ENCODE results near the gene DNAJA4. TPM values are rescaled to one million over a fixed set of nuclear protein-coding genes. Genes with fewer than 3 reads are reported as not detected.

The DNAJA4 gene
- polyA plus RNA-seq, 1 donor from 2014 or later: 0.66 TPM

DNA sequence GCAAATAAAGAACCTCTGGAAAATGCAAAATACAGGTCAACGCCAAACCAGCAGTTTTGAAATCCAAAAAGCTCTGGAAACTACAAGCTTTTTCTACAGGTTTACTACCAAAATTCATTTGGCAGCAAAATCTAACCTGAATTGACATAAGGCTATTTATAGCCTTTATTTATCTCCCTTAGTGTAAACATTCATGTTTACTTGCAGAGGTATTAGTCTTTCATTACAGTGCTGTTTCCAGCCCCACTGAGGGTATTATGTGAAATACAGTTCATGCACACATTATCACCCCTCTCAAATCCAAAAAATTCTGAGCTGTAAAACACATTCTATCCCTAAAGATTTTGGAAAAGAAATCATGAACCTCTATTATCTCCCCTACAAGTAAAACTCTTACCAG lies 27.9 kb downstream of the DNAJA4 start:
- no peaks in the 10 kb centered on the region for H3K79me2 ChIP-seq (replicated peaks; ENCODE audit: insufficient read depth, low read length)
- no peaks in the 10 kb centered on the region for H3K36me3 ChIP-seq (ENCODE audit: insufficient read depth, low read length)
- no peak overlapping the region for H2AFZ ChIP-seq (ENCODE audit: low read depth, low read length)
- H4K20me1 ChIP-seq (ENCODE audit: insufficient read depth): no peaks in the 10 kb centered on the region
- H3K27ac ChIP-seq (ENCODE audit: low read length): no peak overlapping the region
- no peaks in the 10 kb centered on the region for H3K9me3 ChIP-seq (ENCODE audit: low read length)
- H3K9me2 ChIP-seq (ENCODE audit: insufficient read depth, low read length): no peaks in the 10 kb centered on the region
- no peaks in the 10 kb centered on the region for H3K27me3 ChIP-seq (ENCODE audit: insufficient read depth, low read depth, low read length)
- H3F3A ChIP-seq (ENCODE audit: insufficient read depth, low read length, poor library complexity, severe bottlenecking): no peaks in the 10 kb centered on the region
- no peak overlapping the region for H3K4me2 ChIP-seq (ENCODE audit: low read length)
- H3K9ac ChIP-seq (ENCODE audit: low read length): no peak overlapping the region
- H3K4me3 ChIP-seq (ENCODE audit: low read length): no peak overlapping the region
- TF ChIP-seq RAD21 (conservative IDR thresholded peaks at IDR 0.05) (no peak), EP300 (conservative IDR thresholded peaks at IDR 0.05; ENCODE audit: poor library complexity, severe bottlenecking) (no peak), CTCF (IDR thresholded peaks at IDR 0.05; ENCODE audit: poor library complexity, severe bottlenecking) (no peak), EZH2 (IDR thresholded peaks at IDR 0.05; ENCODE audit: borderline replicate concordance, insufficient read depth, low read length, poor library complexity, severe bottlenecking) (no peak), MXI1 (conservative IDR thresholded peaks at IDR 0.05; ENCODE audit: poor library complexity, severe bottlenecking) (no peak), TAF1 (IDR thresholded peaks at IDR 0.05; ENCODE audit: low read depth) (no peak), SMC3 (conservative IDR thresholded peaks at IDR 0.05; ENCODE audit: poor library complexity) (no peak), POLR2AphosphoS5 (IDR thresholded peaks at IDR 0.05) (no peak)
- TF ChIP-seq, protein P1, sequence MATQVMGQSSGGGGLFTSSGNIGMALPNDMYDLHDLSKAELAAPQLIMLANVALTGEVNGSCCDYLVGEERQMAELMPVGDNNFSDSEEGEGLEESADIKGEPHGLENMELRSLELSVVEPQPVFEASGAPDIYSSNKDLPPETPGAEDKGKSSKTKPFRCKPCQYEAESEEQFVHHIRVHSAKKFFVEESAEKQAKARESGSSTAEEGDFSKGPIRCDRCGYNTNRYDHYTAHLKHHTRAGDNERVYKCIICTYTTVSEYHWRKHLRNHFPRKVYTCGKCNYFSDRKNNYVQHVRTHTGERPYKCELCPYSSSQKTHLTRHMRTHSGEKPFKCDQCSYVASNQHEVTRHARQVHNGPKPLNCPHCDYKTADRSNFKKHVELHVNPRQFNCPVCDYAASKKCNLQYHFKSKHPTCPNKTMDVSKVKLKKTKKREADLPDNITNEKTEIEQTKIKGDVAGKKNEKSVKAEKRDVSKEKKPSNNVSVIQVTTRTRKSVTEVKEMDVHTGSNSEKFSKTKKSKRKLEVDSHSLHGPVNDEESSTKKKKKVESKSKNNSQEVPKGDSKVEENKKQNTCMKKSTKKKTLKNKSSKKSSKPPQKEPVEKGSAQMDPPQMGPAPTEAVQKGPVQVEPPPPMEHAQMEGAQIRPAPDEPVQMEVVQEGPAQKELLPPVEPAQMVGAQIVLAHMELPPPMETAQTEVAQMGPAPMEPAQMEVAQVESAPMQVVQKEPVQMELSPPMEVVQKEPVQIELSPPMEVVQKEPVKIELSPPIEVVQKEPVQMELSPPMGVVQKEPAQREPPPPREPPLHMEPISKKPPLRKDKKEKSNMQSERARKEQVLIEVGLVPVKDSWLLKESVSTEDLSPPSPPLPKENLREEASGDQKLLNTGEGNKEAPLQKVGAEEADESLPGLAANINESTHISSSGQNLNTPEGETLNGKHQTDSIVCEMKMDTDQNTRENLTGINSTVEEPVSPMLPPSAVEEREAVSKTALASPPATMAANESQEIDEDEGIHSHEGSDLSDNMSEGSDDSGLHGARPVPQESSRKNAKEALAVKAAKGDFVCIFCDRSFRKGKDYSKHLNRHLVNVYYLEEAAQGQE (IDR thresholded peaks at IDR 0.05; ENCODE audit: borderline replicate concordance): no peak

DNA sequence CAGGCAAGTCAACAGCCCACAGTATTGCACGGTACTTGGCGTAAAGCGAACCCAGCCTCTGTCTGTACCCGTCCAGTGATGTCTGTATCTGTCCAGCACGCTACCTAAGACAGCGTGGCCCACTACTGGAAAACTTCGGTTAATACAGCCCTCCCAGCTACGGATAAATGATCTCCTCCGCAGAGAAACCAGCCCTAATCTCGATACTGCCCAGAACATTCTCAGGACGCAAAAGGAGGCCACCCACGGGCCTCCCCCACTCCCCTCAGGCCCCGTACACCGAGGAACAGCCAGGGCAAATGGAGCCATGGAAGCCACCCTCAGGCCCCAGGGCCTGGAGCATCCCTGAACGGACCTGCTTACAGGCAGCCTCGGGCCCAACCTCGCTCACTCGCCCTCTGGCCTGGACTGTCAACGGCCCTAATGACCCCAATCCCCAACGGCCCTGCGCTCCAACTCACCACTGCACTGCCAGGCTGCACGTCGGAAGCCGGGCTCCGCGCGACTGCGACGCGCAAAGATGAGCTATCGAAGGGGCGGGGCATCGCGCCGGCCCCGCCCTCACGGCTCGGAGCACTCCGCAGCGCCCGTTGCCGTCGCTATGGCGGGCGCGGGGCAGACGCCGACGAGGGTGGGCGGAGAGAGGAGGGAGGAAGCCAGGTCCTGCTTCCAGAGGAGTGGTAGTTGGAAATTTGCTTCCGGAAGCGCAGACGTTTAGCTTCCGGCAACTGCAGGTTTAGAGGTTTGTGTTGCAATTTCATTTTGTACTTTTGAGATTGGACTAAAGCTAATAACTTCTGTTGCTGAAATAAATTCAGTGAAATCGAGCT lies 35.0 kb downstream of the DNAJA4 start, which contains the start of gene SKIC8:
Gene SKIC8 (minus strand): TSS at position 509 of the 830 bp plus-strand sequence. CDS start 3,923 bp downstream, outside the sequence.
- H3K9me2 ChIP-seq (ENCODE audit: insufficient read depth, low read length): no peaks in the 10 kb centered on the region
- H4K20me1 ChIP-seq (ENCODE audit: insufficient read depth): no peaks in the 10 kb centered on the region
- H3K79me2 ChIP-seq (replicated peaks; ENCODE audit: insufficient read depth, low read length): peaks cover 15% of the 10 kb centered on the region
- no peak for TF ChIP-seq EZH2 (IDR thresholded peaks at IDR 0.05; ENCODE audit: borderline replicate concordance, insufficient read depth, low read length, poor library complexity, severe bottlenecking)
- peak; percentile 95 for TF ChIP-seq POLR2AphosphoS5 (IDR thresholded peaks at IDR 0.05)
- peak; percentile 75 for TF ChIP-seq EP300 (conservative IDR thresholded peaks at IDR 0.05; ENCODE audit: poor library complexity, severe bottlenecking)
- peak; percentile 46 for TF ChIP-seq RAD21 (conservative IDR thresholded peaks at IDR 0.05)
- peak; percentile 98 for TF ChIP-seq MXI1 (conservative IDR thresholded peaks at IDR 0.05; ENCODE audit: poor library complexity, severe bottlenecking)
- peak; percentile 12 for TF ChIP-seq CTCF (IDR thresholded peaks at IDR 0.05; ENCODE audit: poor library complexity, severe bottlenecking)
- TF ChIP-seq TAF1 (IDR thresholded peaks at IDR 0.05; ENCODE audit: low read depth): peak; percentile 77
- TF ChIP-seq, protein P1 (IDR thresholded peaks at IDR 0.05; ENCODE audit: borderline replicate concordance): peak; percentile 61
- peak; percentile 53 for TF ChIP-seq SMC3 (conservative IDR thresholded peaks at IDR 0.05; ENCODE audit: poor library complexity)
- H3K4me3 ChIP-seq (ENCODE audit: low read length): peak within 1 kb of the TSS; percentile 76
- no peaks in the 10 kb centered on the region for H3K36me3 ChIP-seq (ENCODE audit: insufficient read depth, low read length)
- H2AFZ ChIP-seq (ENCODE audit: low read depth, low read length): peak within 1 kb of the TSS; percentile 87
- peak within 1 kb of the TSS; percentile 68 for H3K4me2 ChIP-seq (ENCODE audit: low read length)
- H3K27ac ChIP-seq (ENCODE audit: low read length): peak within 1 kb of the TSS; percentile 72
- no peaks in the 10 kb centered on the region for H3F3A ChIP-seq (ENCODE audit: insufficient read depth, low read length, poor library complexity, severe bottlenecking)
- H3K9ac ChIP-seq (ENCODE audit: low read length): peak within 1 kb of the TSS; percentile 78
- no peaks in the 10 kb centered on the region for H3K27me3 ChIP-seq (ENCODE audit: insufficient read depth, low read depth, low read length)
- H3K9me3 ChIP-seq (ENCODE audit: low read length): no peaks in the 10 kb centered on the region

Data from neural cell (in vitro differentiated cells).